ENCODE measurements around the gene ARHGEF11. TPM values are rescaled to one million over a fixed set of nuclear protein-coding genes. Genes with fewer than 3 reads are reported as not detected.

The ARHGEF11 gene
- total RNA-seq, 6 donors from 2014 or later = 39.2 to 170 (median 50.9) TPM

- no peak for ATAC-seq (ENCODE audit: low FRiP score in 2 of 2)
- H3K4me1 ChIP-seq = no peaks in the 10 kb centered on the region
- H3K36me3 ChIP-seq = no peaks in the 10 kb centered on the region
- no peaks in the 10 kb centered on the region for H3K9me3 ChIP-seq
- TF ChIP-seq POLR2A (IDR thresholded peaks at IDR 0.05) (no peak), EP300 (IDR thresholded peaks at IDR 0.05) (no peak), CTCF (IDR thresholded peaks at IDR 0.05) (no peak), POLR2AphosphoS5 (IDR thresholded peaks at IDR 0.05) (no peak)
- no peaks in the 10 kb centered on the region for H3K27me3 ChIP-seq
- H3K27ac ChIP-seq = no peak overlapping the region
- 93 to 94% methylated on average over 3 of the region's 3 CpGs for WGBS, 2 donors
- H3K4me3 ChIP-seq = no peak overlapping the region
- no peak for DNase-seq
Observed at GRCh38 chr1:156998301-156998700, 47.2 kb downstream of the ARHGEF11 start.

GRCh38 chr1:156995412-156995811, 50.1 kb downstream of the ARHGEF11 start:
- no peak overlapping the region for H3K4me3 ChIP-seq
- ATAC-seq (ENCODE audit: low FRiP score in 2 of 2) = no peak
- no peak overlapping the region for H3K27ac ChIP-seq
- no peak for DNase-seq
- TF ChIP-seq CTCF (IDR thresholded peaks at IDR 0.05) (no peak), POLR2A (IDR thresholded peaks at IDR 0.05) (no peak), EP300 (IDR thresholded peaks at IDR 0.05) (no peak), POLR2AphosphoS5 (IDR thresholded peaks at IDR 0.05) (no peak)
- WGBS, 2 donors = 84 to 86% methylated on average over 5 of the region's 5 CpGs
- H3K27me3 ChIP-seq = no peaks in the 10 kb centered on the region
- no peaks in the 10 kb centered on the region for H3K4me1 ChIP-seq
- no peaks in the 10 kb centered on the region for H3K9me3 ChIP-seq
- no peaks in the 10 kb centered on the region for H3K36me3 ChIP-seq

GRCh38 chr1:156994277-156994676, 51.3 kb downstream of the ARHGEF11 start:
- WGBS, 2 donors = 83% methylated on average over 2 of the region's 2 CpGs
- no peak for ATAC-seq (ENCODE audit: low FRiP score in 2 of 2)

GRCh38 chr1:156993426-156994147, 52.0 kb downstream of the ARHGEF11 start:
- Histone ChIP-seq H3K4me1 (no peaks in the 10 kb centered on the region), H3K36me3 (no peaks in the 10 kb centered on the region), H3K4me3 (no peak overlapping the region), H3K27me3 (no peaks in the 10 kb centered on the region), H3K27ac (no peak overlapping the region), H3K9me3 (no peaks in the 10 kb centered on the region)
- TF ChIP-seq POLR2A (IDR thresholded peaks at IDR 0.05) (no peak), POLR2AphosphoS5 (IDR thresholded peaks at IDR 0.05) (no peak), EP300 (IDR thresholded peaks at IDR 0.05) (no peak), CTCF (IDR thresholded peaks at IDR 0.05) (no peak)
- ATAC-seq (ENCODE audit: low FRiP score in 2 of 2) (no peak), DNase-seq (no peak)
- WGBS, 2 donors = 87 to 92% methylated on average over 6 of the region's 6 CpGs

More at GRCh38 chr1:156994277-156994676, 51.3 kb downstream of the ARHGEF11 start:
- Histone ChIP-seq H3K4me3 (no peak overlapping the region), H3K27me3 (no peaks in the 10 kb centered on the region), H3K9me3 (no peaks in the 10 kb centered on the region), H3K4me1 (no peaks in the 10 kb centered on the region), H3K36me3 (no peaks in the 10 kb centered on the region), H3K27ac (no peak overlapping the region)
- DNase-seq = no peak
- TF ChIP-seq POLR2A (IDR thresholded peaks at IDR 0.05) (no peak), EP300 (IDR thresholded peaks at IDR 0.05) (no peak), POLR2AphosphoS5 (IDR thresholded peaks at IDR 0.05) (no peak), CTCF (IDR thresholded peaks at IDR 0.05) (no peak)

GRCh38 chr1:156992215-156992614, 53.3 kb downstream of the ARHGEF11 start:
- TF ChIP-seq POLR2AphosphoS5 (IDR thresholded peaks at IDR 0.05) = no peak
- no peak for TF ChIP-seq POLR2A (IDR thresholded peaks at IDR 0.05)
- TF ChIP-seq EP300 (IDR thresholded peaks at IDR 0.05) = no peak
- no peak for TF ChIP-seq CTCF (IDR thresholded peaks at IDR 0.05)
- H3K4me3 ChIP-seq = no peak overlapping the region
- WGBS, 2 donors = 93 to 96% methylated on average over 7 of the region's 7 CpGs
- no peak for ATAC-seq (ENCODE audit: low FRiP score in 2 of 2)
- H3K4me1 ChIP-seq = no peaks in the 10 kb centered on the region
- no peak overlapping the region for H3K27ac ChIP-seq
- H3K27me3 ChIP-seq = no peaks in the 10 kb centered on the region
- no peaks in the 10 kb centered on the region for H3K36me3 ChIP-seq
- DNase-seq = no peak
- no peaks in the 10 kb centered on the region for H3K9me3 ChIP-seq

Data from upper lobe of left lung (tissue), 6 donors.